Fibroblast of lung (primary cell): ENCODE measurements around the gene IDNK. TPM values are rescaled to one million over a fixed set of nuclear protein-coding genes. Genes with fewer than 3 reads are reported as not detected.

Experiments used
- DNase-seq, 2 donors: peaks; one replicate each; pipeline versions ENCODE4 v3.0.0 to v3.0.0-alpha.2; 2010; ENCODE audit warnings: low read depth in 2 of 2
- H2AFZ ChIP-seq: 2 replicates; pipeline ENCODE4 v1.5.1; 2012; ENCODE audit warnings: low read length, control low read depth, inconsistent platforms
- H3K27ac ChIP-seq: 2 replicates; pipeline ENCODE4 v1.5.1; 2011; ENCODE audit warnings: low read length, control low read depth; ENCODE audit not compliant: insufficient read depth
- H3K27me3 ChIP-seq: 2 replicates; pipeline ENCODE4 v1.5.1; 2011; ENCODE audit warnings: mild to moderate bottlenecking, low read length; ENCODE audit not compliant: control insufficient read depth, insufficient read depth
- H3K36me3 ChIP-seq: 2 replicates; pipeline ENCODE4 v1.5.1; 2011; ENCODE audit warnings: low read length; ENCODE audit not compliant: control insufficient read depth, insufficient read depth
- H3K4me1 ChIP-seq: 2 replicates; pipeline ENCODE4 v1.5.1; 2011; ENCODE audit warnings: low read length; ENCODE audit not compliant: control insufficient read depth, insufficient read depth; ENCODE audit errors: extremely low read depth
- H3K4me2 ChIP-seq: 2 replicates; pipeline ENCODE4 v1.5.1; 2011; ENCODE audit warnings: low read length, control low read depth; ENCODE audit not compliant: insufficient read depth; ENCODE audit errors: extremely low read depth
- H3K4me3 ChIP-seq, 4 experiments: fragments of 200-600 bp in 1 of 4; sonication (generic) in 1 of 4; replicated peaks in 1 of 4; 2 replicates each; pipeline ENCODE4 v1.5.1; 2011 to 2016; ENCODE audit warnings: low read length in 4 of 4, low read depth in 3 of 4, mild to moderate bottlenecking in 3 of 4, control low read depth in 2 of 4, inconsistent platforms in 1 of 4, mixed read lengths in 1 of 4; ENCODE audit not compliant: insufficient read depth in 1 of 4; ENCODE audit errors: control extremely low read depth in 1 of 4
- H3K79me2 ChIP-seq: 2 replicates; pipeline ENCODE4 v1.5.1; 2012; ENCODE audit warnings: mild to moderate bottlenecking, low read length, inconsistent platforms; ENCODE audit not compliant: control insufficient read depth, insufficient read depth
- H3K9ac ChIP-seq: 2 replicates; pipeline ENCODE4 v1.5.1; 2011; ENCODE audit warnings: mild to moderate bottlenecking, low read length, control low read depth; ENCODE audit not compliant: insufficient read depth
- H3K9me3 ChIP-seq: 2 replicates; pipeline ENCODE4 v1.5.1; 2012; ENCODE audit warnings: low read depth, low read length; ENCODE audit not compliant: control insufficient read depth, insufficient read depth
- H4K20me1 ChIP-seq: 2 replicates; pipeline ENCODE4 v1.5.1; 2011; ENCODE audit warnings: low read length; ENCODE audit not compliant: control insufficient read depth, insufficient read depth; ENCODE audit errors: extremely low read depth
- EZH2 ChIP-seq: IDR thresholded peaks from 2 replicates; pipeline ENCODE4 v1.5.1; 2012; ENCODE audit warnings: low read length, control low read depth, mild to moderate bottlenecking; ENCODE audit errors: missing control alignments
- polyA plus RNA-seq, 2 donors: library from polyadenylated mRNA; depleted of rRNA in 1 of 2; stranded (reverse) in 1 of 2; unstranded in 1 of 2; fragments of >200 nt; gene quantifications; 2 replicates each; pipeline ENCODE4 v1.2.1, GENCODE V29; 2011 to 2012; ENCODE audit warnings: missing spikeins in 1 of 2
- total RNA-seq: library from RNA; depleted of rRNA; stranded (reverse); fragments of >200 nt; gene quantifications from 2 replicates; pipeline ENCODE4 v1.2.1, GENCODE V29; 2014
- TF ChIP-seq, protein P1 (sequence below), 2 donors: IDR thresholded peaks in 1 of 2; conservative IDR thresholded peaks in 1 of 2; 1 replicate in 1 of 2; 2 replicates in 1 of 2; pipeline ENCODE4 v1.5.1; 2011 to 2012; ENCODE audit warnings: low read length in 2 of 2, control low read depth in 1 of 2, inconsistent platforms in 1 of 2, low read depth in 1 of 2, mild to moderate bottlenecking in 1 of 2

The IDNK gene
- total and polyA plus RNA-seq, 2 donors (not counting 1 experiment from before 2014, with no cell fraction given): 4.5 to 7.8 TPM

DNA sequence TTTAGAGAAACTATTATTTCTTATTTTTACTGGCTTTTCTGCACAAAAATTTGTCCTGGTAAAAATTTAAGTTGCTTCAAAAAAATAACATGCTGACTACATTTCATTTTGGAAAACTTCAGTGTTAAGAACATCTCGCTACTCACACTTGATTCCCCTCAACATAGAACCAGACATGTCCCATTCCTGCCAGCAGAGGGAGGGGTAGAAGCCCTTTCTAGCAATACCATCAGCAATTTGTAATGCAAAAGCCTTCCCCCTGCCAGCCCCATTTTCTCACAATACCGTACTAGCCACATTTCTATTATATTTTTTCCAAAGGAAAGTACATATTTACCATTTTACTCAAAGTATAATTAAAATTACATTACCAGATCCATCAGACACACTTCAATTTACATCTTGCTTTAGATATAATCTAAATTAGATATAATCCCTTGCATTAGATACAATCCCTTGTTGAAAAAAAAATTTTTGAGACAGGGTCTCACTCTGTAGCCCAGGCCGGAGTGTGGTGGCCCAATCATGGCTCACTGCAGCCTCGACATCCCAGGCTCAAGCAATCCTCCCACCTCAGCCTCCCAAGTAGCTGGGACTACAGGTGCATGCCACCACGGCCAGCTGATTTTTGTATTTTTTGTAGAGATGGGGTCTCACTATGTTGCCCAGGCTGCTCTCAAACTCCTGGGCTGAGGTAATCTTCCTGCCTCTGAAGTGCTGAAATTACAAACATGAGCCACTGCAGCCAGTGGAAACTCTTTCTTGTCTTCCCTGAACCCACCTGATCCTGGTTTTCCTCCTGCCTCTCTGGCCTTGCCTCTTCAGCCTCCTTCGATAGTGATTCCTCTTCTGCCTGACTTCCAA lies 39.6 kb upstream of the IDNK start:
- TF ChIP-seq, protein P1, sequence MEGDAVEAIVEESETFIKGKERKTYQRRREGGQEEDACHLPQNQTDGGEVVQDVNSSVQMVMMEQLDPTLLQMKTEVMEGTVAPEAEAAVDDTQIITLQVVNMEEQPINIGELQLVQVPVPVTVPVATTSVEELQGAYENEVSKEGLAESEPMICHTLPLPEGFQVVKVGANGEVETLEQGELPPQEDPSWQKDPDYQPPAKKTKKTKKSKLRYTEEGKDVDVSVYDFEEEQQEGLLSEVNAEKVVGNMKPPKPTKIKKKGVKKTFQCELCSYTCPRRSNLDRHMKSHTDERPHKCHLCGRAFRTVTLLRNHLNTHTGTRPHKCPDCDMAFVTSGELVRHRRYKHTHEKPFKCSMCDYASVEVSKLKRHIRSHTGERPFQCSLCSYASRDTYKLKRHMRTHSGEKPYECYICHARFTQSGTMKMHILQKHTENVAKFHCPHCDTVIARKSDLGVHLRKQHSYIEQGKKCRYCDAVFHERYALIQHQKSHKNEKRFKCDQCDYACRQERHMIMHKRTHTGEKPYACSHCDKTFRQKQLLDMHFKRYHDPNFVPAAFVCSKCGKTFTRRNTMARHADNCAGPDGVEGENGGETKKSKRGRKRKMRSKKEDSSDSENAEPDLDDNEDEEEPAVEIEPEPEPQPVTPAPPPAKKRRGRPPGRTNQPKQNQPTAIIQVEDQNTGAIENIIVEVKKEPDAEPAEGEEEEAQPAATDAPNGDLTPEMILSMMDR (conservative IDR thresholded peaks at IDR 0.05 in 1 of 2, IDR thresholded peaks at IDR 0.05 in 1 of 2; ENCODE audit: low read depth in 1 of 2, low read length in 2 of 2): peak; percentile 73 to 84
- no peak for TF ChIP-seq EZH2
- no peaks in the 10 kb centered on the region for H3K9me3 ChIP-seq
- DNase-seq: peak; percentile 52 to 60

GRCh38 chr9:83584995-83585394 lies 37.9 kb upstream of the IDNK start:
- DNase-seq: no peak
- H3K4me3 ChIP-seq: no peak overlapping the region
- no peaks in the 10 kb centered on the region for H3K27me3 ChIP-seq
- no peak overlapping the region for H3K27ac ChIP-seq
- H3K9me3 ChIP-seq: no peaks in the 10 kb centered on the region
- no peak overlapping the region for H3K9ac ChIP-seq
- H4K20me1 ChIP-seq: no peaks in the 10 kb centered on the region
- no peaks in the 10 kb centered on the region for H3K4me1 ChIP-seq
- no peak overlapping the region for H2AFZ ChIP-seq
- no peaks in the 10 kb centered on the region for H3K79me2 ChIP-seq
- no peak for TF ChIP-seq EZH2
- TF ChIP-seq, protein P1 (conservative IDR thresholded peaks at IDR 0.05 in 1 of 2, IDR thresholded peaks at IDR 0.05 in 1 of 2; ENCODE audit: low read depth in 1 of 2, low read length in 2 of 2): no peak
- no peak overlapping the region for H3K4me2 ChIP-seq
- no peaks in the 10 kb centered on the region for H3K36me3 ChIP-seq

More for the DNA sequence above, 39.6 kb upstream of the IDNK start:
- no peak overlapping the region for H3K4me3 ChIP-seq
- H3K79me2 ChIP-seq: no peaks in the 10 kb centered on the region
- H3K4me1 ChIP-seq: no peaks in the 10 kb centered on the region
- no peaks in the 10 kb centered on the region for H4K20me1 ChIP-seq
- no peak overlapping the region for H3K9ac ChIP-seq
- H3K27ac ChIP-seq: no peak overlapping the region
- H3K4me2 ChIP-seq: no peak overlapping the region
- no peaks in the 10 kb centered on the region for H3K36me3 ChIP-seq
- H3K27me3 ChIP-seq: no peaks in the 10 kb centered on the region
- H2AFZ ChIP-seq: no peak overlapping the region

DNA sequence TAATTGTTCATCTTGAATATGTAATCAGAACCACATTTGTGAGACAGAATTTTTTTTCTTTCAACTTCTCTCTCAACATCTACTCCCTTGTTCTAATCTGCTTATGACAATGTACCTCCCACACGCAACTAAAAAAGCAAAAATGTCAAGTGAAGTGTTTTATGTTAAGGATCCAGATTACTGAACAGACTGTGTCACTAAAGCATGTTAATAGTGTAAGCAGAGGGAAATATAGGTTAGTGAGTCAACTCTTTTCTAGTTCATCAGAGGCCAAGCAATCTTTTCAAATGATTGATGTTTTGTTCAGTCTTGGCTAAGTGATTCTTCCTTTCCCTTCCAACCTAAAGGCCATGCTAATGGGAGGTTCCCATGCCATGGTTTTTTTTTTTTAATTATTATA lies 34.7 kb upstream of the IDNK start:
- Histone ChIP-seq H3K9me3 (no peaks in the 10 kb centered on the region), H3K4me2 (no peak overlapping the region), H3K9ac (no peak overlapping the region), H3K27ac (no peak overlapping the region), H3K79me2 (no peaks in the 10 kb centered on the region), H3K27me3 (no peaks in the 10 kb centered on the region), H4K20me1 (no peaks in the 10 kb centered on the region), H3K36me3 (no peaks in the 10 kb centered on the region), H3K4me1 (no peaks in the 10 kb centered on the region), H3K4me3 (no peak overlapping the region), H2AFZ (no peak overlapping the region)
- no peak for DNase-seq
- TF ChIP-seq, protein P1 (conservative IDR thresholded peaks at IDR 0.05 in 1 of 2, IDR thresholded peaks at IDR 0.05 in 1 of 2; ENCODE audit: low read depth in 1 of 2, low read length in 2 of 2): no peak
- no peak for TF ChIP-seq EZH2
